HG02970 (cell line): ENCODE measurements around the gene ADK.
"Not testable (repeated sequence)": the region's sequence is repeated elsewhere in the genome, so short reads cannot be mapped to it uniquely, and the experiment has no call there.

ENCODE experiments used
- ATAC-seq: cut with Tn5 transposase; IDR thresholded peaks from one replicate; pipeline ENCODE4 v1.9.1; 2021; ENCODE audit warnings: mild to moderate bottlenecking, moderate library complexity, moderate number of reproducible peaks; ENCODE audit not compliant: unreplicated experiment, low FRiP score

The ADK gene

GRCh38 chr10:74292871-74293427 lies 141.9 kb downstream of the ADK start:
- ATAC-seq: no peak

- no peak for ATAC-seq
These were observed 142.8 kb downstream of the ADK start for GRCh38 chr10:74293686-74294371.

- no peak for ATAC-seq
These were observed 146.5 kb downstream of the ADK start for GRCh38 chr10:74297389-74298080.

- ATAC-seq: not testable (repeated sequence)
These were observed 149.1 kb downstream of the ADK start for GRCh38 chr10:74300074-74300621.

GRCh38 chr10:74300666-74301065 lies 149.6 kb downstream of the ADK start:
- ATAC-seq: no peak

GRCh38 chr10:74305730-74306129 lies 154.7 kb downstream of the ADK start:
- no peak for ATAC-seq

GRCh38 chr10:74306227-74306982 lies 155.4 kb downstream of the ADK start:
- no peak for ATAC-seq

GRCh38 chr10:74307061-74307651 lies 156.1 kb downstream of the ADK start:
- no peak for ATAC-seq

GRCh38 chr10:74310652-74311257 lies 159.7 kb downstream of the ADK start:
- no peak for ATAC-seq

GRCh38 chr10:74314166-74314565 lies 163.1 kb downstream of the ADK start:
- ATAC-seq: no peak

GRCh38 chr10:74320026-74320425 lies 169.0 kb downstream of the ADK start:
- no peak for ATAC-seq

- ATAC-seq: no peak
These were observed 169.7 kb downstream of the ADK start for GRCh38 chr10:74320717-74321116.

- no peak for ATAC-seq
These were observed 171.1 kb downstream of the ADK start for GRCh38 chr10:74322141-74322540.

GRCh38 chr10:74322565-74322964 lies 171.5 kb downstream of the ADK start:
- no peak for ATAC-seq

- no peak for ATAC-seq
These were observed 177.4 kb downstream of the ADK start for GRCh38 chr10:74328388-74328787.

GRCh38 chr10:74329873-74330272 lies 178.9 kb downstream of the ADK start:
- no peak for ATAC-seq

- ATAC-seq: no peak
These were observed 179.6 kb downstream of the ADK start for GRCh38 chr10:74330646-74331045.

GRCh38 chr10:74332398-74332797 lies 181.4 kb downstream of the ADK start:
- ATAC-seq: no peak

- no peak for ATAC-seq
These were observed 182.2 kb downstream of the ADK start for GRCh38 chr10:74333174-74333573.

GRCh38 chr10:74334221-74334620 lies 183.2 kb downstream of the ADK start:
- ATAC-seq: no peak
